ENCODE results near the gene STOX2. TPM values are rescaled to one million over a fixed set of nuclear protein-coding genes. Genes with fewer than 3 reads are reported as not detected.

STOX2 gene
- total and polyA plus RNA-seq, 11 donors, result 2.8 to 19.6 (median 13.1) TPM

DNA sequence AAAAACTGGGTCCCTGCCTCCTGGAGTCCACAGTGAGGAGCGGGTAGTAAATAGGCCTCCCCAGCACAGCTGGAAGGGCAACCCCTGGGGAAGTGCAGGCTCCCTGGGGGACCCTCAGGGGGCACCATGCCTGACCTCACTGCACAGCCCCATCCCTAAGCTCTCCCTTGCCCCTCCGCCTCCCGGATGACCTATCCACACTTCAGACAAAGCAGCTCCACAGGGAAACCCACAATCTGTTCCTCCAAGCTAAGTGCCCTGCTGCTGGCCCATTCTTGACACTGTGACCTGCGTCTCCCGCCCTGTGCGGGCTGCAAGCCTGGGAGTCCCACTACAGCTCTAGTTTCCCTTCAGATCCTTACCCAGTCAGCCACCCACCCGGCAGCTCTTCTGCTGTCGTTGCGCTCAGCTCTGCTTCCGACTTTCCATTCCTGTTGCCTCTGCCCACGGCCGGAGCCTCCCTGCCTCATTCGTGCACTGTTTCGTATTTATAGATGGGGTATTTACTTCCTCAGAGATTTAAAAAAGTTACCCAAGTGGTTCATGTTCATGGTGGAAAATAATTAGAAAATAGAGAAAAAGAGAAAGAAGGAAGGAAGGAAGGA lies 47.0 kb upstream of the STOX2 start:
- no peak for ATAC-seq
- H3K36me3 ChIP-seq, result no peaks in the 10 kb centered on the region
- no peak for DNase-seq
- peaks cover 0 to 12% (median 0%) of the 10 kb centered on the region in 12 donors for H3K4me1 ChIP-seq
- intact Hi-C loops (cut with DNase I), result no loop called here
- 72 to 82% (median 77%) methylated on average over 14 of the region's 14 CpGs for WGBS, 4 donors
- no peaks in the 10 kb centered on the region for H3K9me3 ChIP-seq
- H3K27ac ChIP-seq, result no peak overlapping the region
- TF ChIP-seq, protein P1, sequence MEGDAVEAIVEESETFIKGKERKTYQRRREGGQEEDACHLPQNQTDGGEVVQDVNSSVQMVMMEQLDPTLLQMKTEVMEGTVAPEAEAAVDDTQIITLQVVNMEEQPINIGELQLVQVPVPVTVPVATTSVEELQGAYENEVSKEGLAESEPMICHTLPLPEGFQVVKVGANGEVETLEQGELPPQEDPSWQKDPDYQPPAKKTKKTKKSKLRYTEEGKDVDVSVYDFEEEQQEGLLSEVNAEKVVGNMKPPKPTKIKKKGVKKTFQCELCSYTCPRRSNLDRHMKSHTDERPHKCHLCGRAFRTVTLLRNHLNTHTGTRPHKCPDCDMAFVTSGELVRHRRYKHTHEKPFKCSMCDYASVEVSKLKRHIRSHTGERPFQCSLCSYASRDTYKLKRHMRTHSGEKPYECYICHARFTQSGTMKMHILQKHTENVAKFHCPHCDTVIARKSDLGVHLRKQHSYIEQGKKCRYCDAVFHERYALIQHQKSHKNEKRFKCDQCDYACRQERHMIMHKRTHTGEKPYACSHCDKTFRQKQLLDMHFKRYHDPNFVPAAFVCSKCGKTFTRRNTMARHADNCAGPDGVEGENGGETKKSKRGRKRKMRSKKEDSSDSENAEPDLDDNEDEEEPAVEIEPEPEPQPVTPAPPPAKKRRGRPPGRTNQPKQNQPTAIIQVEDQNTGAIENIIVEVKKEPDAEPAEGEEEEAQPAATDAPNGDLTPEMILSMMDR (IDR thresholded peaks at IDR 0.05), result no peak
- no peak for TF ChIP-seq POLR2A (IDR thresholded peaks at IDR 0.05)
- no peak overlapping the region for H3K4me3 ChIP-seq
- no peaks in the 10 kb centered on the region for H3K27me3 ChIP-seq

DNA sequence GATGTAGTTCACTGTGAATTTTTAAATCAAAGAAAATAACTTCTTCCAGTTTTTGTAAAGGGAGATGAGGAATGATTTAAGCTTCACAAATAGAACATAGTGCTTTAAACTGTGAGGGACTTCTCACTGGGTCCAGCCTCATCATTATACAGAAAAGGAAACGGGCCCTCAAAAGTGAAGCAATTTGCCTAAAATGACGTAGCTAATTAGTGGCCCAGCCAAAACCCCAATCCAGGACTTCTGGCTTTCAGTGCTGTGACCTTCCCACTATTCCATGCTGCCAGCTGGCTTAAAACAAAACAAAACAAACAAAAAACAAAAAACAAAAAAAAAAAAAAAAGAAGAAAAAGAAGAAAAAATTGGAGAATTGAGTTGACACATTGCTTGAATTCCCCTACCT lies 45.0 kb upstream of the STOX2 start:
- 46 to 72% (median 63%) methylated on average over 2 of the region's 2 CpGs for WGBS, 4 donors
- ATAC-seq, result peak in 2 of 4 donors; percentile 13 to 61

GRCh38 chr4:183860731-183861130 lies 44.4 kb upstream of the STOX2 start:
- intact Hi-C loops (cut with DNase I), result no loop called here
- Histone ChIP-seq H3K27ac (no peak overlapping the region), H3K27me3 (no peaks in the 10 kb centered on the region), H3K4me3 (no peak overlapping the region), H3K9me3 (no peaks in the 10 kb centered on the region), H3K4me1 (peaks cover 0 to 12% (median 0%) of the 10 kb centered on the region in 12 donors), H3K36me3 (no peaks in the 10 kb centered on the region)
- no peak for TF ChIP-seq POLR2A (IDR thresholded peaks at IDR 0.05)
- TF ChIP-seq, protein P1 (IDR thresholded peaks at IDR 0.05), result no peak
- 60 to 73% (median 63%) methylated on average over 10 of the region's 10 CpGs for WGBS, 4 donors
- no peak for DNase-seq
- ATAC-seq, result peak in 1 of 4 donors; percentile 39

More for the DNA sequence above, 45.0 kb upstream of the STOX2 start:
- Histone ChIP-seq H3K4me3 (no peak overlapping the region), H3K36me3 (no peaks in the 10 kb centered on the region), H3K4me1 (peaks cover 0 to 12% (median 0%) of the 10 kb centered on the region in 12 donors), H3K27me3 (no peaks in the 10 kb centered on the region), H3K9me3 (no peaks in the 10 kb centered on the region), H3K27ac (no peak overlapping the region)
- no peak for DNase-seq
- intact Hi-C loops (cut with DNase I), result no loop called here
- no peak for TF ChIP-seq POLR2A (IDR thresholded peaks at IDR 0.05)

DNA sequence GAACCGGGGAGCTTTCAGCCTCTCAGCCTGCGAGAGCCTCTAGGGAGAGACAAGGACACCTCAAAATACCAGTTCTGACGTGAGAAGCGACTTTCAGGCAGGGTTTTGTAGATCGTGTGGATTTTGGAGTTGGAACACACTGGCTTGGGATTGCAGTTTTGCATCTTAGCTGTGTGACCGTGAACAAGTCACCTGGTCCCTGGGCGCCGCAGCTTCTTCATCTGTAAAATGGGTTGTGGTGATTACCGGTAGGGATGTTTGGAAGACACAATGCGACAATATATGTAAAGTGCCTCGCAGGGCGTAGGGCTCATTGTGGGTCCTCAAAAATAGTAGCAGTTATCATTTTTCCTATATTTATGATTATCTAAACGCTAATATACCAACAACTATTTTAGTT lies 43.7 kb upstream of the STOX2 start:
- no peak for ATAC-seq

More for the DNA sequence above, 43.7 kb upstream of the STOX2 start:
- H3K27me3 ChIP-seq, result no peaks in the 10 kb centered on the region
- H3K4me1 ChIP-seq, result peaks cover 0 to 12% (median 0%) of the 10 kb centered on the region in 12 donors
- TF ChIP-seq, protein P1 (IDR thresholded peaks at IDR 0.05), result no peak
- no peak for TF ChIP-seq POLR2A (IDR thresholded peaks at IDR 0.05)
- no peaks in the 10 kb centered on the region for H3K9me3 ChIP-seq
- no peak overlapping the region for H3K4me3 ChIP-seq
- 96 to 98% (median 97%) methylated on average over 13 of the region's 13 CpGs for WGBS, 4 donors
- no peak for DNase-seq
- no peaks in the 10 kb centered on the region for H3K36me3 ChIP-seq
- no peak overlapping the region for H3K27ac ChIP-seq
- intact Hi-C loops (cut with DNase I), result no loop called here
